ENCODE data around the gene AK8. TPM values are rescaled to one million over a fixed set of nuclear protein-coding genes. Genes with fewer than 3 reads are reported as not detected.
A peak's percentile ranks its signal among the peaks of the same experiment; 100 is the strongest.

AK8 gene
- total RNA-seq, 1 donor from 2014 or later, result under 0.01 TPM

DNA sequence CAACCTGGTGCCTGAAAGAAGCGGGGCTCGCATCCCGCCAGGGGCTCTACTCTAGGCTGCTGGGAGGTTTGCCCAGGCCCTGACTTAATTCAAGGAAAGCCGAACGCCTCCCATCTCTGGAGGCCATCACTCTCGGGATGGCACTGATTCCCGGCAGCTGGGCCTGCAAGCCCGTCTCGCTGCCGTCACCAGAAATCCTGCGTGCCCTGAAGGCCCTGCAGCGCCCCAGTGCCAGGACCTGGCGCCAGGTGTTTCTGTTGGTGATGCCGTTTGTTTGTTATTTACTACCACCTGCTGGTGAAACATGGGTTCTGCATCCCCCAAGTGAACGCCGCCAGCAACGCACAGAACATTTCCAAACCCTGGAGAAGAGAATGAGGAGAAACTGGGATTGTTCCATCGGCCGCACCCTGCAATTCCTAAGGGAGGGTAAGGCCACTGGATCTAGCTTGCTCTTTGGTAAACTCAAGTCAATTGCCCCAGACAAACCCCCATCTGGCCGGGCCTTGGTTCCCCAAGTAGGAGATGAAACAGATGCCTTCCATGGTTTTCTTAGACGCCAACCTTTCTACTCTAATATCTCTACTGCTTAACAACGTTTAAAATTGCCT is 77.9 kb downstream of the AK8 start:
- DNase-seq (ENCODE audit: low read depth in 2 of 2), result peak; percentile 49 to 73

DNA sequence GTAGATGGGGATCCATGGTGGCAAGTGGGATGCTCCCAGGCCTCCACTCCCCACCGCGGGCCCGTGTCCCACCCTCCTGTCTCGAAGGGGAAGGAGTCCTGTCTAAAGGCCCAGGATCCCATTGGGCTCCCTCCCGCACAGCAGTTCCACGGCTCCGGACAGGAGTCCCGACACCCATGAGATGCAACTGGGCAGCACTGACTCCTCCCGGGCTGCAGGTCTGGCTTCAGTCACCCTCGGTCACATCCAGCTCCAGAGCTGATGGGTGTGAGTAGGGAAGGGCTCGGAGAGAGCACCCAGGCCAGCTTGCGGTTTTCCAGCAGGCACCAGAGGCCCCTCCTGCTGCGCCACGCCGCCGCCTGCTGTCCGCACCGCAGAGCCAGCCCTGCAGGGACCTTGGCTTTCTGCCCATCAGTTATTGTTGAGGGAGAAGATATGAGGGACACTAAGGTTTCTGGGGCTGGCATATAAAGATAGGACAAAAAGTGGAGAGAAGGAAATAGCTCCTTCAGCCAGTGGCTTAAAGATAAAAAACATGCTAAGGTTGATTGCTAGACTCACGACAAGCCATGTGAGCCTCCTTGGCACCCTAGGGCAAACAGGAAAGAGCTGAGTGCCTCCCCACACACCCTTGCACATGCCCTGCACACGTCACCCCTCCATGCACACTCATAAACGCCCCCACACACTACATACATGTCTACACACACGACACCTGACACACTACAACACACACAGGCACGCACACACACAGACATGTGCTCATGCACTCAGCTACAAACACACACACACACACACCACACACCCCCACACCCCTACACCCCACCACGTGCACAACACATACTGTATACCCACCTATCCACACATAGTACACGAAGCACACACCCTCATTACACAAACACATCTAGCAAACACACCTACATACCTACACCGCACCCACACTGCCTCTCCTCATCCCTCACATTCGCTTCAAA is 79.0 kb downstream of the AK8 start:
- DNase-seq (ENCODE audit: low read depth in 2 of 2), result no peak

DNA sequence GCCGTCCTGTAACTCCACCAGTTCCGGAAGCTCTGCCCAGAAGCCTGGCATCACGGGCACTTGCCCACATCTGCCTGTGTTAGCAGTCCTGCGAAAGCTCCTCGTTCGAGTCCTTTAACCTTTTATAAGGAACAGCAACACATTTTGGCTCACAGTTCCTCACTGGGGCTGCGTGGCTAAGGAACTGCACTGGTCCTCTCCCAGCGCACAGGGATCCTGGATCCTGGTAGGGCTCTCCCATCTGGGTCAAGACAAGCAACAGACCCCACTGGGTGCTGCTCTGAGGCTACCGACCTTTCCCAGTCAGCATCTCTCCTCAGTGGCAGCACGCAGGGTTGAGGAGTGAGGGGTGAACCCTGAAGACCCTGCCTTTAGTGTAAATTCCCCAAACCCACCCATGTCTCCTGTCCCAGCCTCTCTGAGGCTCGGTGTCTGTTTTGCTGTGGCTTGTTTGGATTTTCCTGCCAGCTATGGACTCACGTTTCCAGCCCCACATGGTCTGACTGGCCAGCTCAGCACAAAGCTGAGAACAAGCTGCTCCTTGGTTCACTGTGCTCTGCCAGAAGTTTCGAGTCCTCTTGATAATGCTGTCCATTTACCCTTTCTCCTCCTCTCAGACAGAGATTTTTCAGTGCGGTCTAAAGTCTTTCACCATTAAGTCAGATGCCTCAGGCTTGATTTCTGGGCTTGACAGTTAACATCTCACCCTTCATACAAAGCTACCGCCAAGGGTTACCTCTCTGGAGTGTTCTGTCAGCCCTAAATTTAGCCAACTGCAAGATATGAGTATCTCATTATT is 80.0 kb downstream of the AK8 start:
- no peak for DNase-seq (ENCODE audit: low read depth in 2 of 2)

DNA sequence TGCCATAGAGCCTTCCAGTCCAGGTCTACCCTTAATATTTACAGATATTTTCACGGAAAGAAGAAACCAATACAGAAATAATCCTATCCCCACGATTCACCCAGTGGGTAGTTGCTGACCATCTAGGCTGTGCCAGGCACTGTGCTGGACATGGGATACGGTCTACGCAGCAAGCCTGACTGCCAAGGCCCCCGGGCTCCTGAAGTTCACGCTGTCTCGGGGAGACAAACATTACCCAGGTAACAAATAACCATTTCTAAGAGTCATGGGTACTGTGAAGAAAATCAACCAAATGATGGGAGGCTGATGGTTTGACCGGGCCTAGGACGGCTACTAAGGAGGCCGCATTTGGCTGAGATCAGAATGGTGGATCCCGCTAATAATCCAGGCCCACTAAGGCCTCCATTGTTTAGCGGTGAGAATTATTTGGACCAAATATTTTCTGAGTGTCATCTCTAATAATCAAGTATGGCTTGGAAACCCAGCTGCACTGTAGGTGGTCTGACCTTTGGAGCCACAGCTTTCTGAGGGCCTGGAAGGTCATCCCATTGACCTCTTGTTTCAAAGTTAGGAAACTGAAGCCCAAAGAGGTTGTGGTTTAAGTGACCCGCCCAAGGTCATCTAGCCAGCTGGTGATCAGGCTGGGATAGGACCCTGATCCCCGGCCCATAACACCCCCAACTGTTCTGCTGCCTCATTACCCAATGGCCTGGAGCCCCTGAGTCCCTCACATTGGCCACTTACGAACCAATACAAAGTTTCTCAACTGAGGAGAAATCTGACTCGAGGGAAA is 82.4 kb downstream of the AK8 start:
- no peak for DNase-seq (ENCODE audit: low read depth in 2 of 2)

DNA sequence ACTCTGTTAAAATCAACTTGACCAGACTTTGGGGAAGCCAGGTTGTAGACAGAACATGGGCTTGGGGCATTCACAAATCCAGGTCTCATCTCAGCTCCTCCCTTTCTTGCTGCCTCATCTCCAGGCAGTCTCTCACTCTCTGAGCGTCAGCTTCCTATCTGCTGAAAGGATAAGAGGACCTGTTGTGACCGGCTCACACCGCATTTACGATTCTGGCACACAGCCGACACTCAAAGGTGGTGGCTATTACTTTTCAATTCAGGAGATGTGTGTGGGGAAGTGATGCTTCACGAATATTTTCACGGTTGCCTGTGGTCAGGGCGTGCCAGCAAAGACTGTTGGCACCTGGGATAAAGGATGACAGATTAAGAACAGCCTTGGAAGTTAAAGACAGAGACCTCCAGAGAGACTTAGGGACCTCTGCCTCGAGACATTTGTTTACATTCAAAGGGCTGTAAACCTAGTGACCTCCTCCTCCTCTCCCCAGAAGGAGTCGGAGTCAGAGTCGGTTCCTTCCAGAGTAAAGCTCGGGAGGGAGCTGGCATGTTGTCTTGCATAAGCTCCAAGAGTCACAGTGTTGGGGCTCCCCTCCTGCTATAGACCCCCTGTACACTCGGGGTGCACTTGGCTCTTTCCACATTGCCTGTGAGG is 83.2 kb downstream of the AK8 start:
- DNase-seq (ENCODE audit: low read depth in 2 of 2), result no peak

DNA sequence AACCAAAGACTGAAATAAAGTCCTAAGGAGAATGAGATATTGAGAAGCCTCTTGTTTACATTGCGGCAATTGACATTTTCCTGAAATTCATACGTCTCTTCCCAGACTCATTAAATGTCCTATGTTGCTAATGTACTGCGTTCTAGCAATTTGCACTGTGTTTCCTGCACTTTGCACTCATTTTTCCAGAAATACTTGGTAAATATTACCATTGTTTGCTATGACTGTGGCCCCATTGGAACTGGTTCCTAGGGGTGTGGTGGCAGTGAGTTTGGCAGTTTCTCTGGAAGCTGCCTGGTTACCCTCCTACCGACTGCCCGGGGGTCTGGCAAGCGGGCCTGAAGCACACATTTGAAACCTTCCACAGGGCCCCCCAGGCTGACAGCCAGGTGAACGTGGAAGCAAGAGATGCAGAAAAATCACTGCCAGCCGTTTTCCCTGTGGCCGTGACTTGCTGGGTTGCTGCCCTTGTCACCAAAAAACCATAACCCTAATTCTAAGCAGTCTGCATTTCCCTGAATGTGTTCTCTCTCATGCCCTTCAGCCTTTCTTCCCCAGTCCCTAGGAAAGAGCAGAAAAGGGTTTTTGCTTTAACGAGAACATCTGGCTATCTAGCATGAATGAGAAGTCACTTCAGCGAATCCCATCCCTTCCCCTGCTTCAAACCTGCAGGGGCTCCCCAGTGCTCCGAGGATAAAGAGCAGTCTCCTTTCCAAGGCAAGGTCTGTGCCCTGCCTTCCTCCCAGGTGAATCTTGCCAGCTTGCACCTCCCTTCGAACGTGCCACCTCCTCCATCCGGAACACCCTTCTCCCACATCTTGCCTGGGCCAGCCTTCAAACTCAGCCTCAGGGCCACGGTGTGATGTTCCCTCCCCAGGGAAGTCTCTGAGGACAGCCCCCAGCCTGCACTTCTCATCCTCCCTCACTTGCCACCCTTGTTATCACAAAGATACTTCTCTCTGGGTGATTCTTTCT is 84.2 kb downstream of the AK8 start:
- DNase-seq (ENCODE audit: low read depth in 2 of 2), result no peak

DNA sequence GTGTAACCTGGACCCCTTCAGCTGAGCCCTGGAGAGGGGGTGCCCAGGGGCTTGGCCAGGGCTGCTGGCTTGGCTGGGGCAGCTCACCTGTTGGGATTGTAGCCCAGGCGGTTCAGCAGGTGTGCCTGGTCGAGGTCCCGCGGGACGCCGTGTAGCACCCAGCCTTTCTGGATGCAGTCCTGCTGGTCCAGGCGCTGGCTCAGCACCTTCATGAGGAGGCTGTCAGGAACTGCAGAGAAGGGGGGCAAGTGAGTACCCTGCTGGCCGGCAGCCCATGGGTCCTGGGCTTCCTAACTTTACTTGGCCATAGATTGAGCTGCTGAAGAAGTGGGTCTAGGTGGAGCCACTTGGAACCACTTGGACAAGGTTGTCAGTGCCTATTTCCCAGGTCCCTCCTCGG is 85.5 kb downstream of the AK8 start:
- no peak for DNase-seq (ENCODE audit: low read depth in 2 of 2)

DNA sequence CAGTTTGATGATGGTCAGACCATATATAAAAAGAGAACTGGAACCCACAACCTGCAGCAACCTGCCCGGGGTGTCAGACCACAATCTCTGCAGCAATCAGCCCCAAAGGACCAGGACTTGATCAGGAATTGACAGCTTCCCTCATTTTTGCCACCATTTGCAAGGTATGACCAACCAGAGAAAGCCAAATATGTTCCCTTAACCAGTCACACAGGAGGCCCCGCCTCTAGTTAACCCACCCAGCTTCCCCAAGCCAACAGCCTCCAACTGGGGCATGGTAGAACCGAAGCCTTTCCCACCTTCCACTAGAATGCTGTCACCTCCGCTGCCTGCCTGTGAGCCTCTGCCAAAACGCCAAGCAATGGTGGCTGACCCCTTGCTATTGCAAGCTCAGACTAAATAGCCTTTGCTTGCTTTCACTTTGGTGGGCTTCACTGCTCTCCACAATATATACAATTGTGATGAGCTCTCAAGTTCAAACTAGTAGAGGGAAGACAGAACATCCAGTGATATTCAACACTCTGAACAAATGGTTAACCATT is 86.3 kb downstream of the AK8 start:
- DNase-seq (ENCODE audit: low read depth in 2 of 2), result no peak

DNA sequence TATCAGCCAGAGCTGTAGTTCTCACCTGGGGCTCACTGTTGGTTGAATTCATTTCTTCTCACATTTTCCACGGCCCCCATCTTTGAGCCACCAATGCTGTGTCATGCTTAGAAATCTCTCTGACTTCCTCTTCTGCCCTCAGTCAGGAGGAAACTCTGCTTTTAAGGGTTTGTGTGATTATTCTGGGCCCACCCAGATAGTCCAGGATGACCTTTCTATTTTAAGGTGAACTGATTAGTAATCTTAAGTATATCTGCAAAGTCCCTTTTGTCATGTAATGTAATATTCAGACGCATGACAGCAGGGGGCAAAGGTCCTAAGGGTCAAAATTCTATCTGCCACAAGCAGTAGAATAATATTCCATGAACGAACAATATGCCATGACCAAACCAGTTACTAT is 88.4 kb downstream of the AK8 start:
- DNase-seq (ENCODE audit: low read depth in 2 of 2), result no peak

DNA sequence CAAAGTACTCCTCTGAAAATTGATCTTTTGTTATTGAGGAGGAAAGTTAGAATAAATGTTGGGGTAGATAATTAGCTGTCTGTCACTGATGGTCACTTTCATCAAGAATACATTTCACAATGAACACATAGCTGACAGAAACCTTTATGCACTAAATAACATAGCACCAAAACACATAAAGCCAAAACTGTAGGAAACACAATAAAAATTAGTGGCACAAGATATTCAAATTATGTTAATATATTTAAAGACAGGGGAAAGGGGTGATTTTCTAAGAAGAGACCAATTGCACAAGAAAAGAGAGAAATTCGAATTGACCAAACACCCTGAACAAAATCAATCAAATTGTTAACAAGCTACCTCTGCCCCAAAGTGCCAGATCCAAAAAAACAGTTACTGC is 89.7 kb downstream of the AK8 start:
- no peak for DNase-seq (ENCODE audit: low read depth in 2 of 2)

DNA sequence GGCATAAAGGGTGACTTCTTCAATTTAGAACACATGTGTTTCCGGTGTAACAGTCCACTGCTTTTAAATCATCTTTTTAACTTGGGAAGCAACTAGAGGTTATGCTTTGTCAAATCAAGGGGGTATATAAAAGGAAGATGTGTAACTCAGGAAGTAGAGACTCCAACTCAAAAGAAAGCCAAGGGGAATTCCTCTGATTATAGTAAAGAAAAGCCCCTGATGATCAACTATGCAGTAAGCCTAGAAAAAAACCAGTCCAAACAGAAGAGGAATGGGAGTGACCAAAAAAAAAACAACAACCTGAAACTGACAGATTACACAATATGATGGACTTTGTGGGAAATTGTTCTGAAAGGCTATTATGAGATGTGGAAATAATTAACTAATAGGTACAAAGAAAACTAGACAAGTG is 90.3 kb downstream of the AK8 start:
- DNase-seq (ENCODE audit: low read depth in 2 of 2), result no peak

DNA sequence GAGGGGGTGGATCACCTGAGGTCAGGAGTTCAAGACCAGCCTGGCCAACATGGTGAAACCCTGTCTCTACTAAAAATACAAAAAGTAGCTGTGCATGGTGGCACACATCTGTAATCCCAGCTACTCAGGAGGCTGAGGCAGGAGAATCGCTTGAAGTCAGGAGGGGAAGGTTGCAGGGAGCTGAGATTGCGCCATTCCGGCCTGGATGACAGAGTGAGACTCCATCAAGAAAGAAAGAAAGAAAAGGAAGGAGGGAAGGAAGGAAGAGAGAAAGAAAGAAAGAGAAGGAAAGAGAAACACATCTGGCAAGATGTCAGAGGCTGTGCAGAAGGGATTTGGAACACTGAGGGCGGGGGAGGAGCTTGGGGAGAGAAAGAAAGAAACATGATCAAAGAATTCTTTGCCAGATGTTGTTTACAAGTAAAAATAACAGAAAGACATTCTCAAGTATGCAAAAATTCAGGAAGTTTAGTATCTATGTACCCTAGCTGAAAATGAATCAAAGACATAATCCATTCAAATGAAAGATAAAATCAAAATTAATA is 93.7 kb downstream of the AK8 start:
- DNase-seq (ENCODE audit: low read depth in 2 of 2), result no peak

DNA sequence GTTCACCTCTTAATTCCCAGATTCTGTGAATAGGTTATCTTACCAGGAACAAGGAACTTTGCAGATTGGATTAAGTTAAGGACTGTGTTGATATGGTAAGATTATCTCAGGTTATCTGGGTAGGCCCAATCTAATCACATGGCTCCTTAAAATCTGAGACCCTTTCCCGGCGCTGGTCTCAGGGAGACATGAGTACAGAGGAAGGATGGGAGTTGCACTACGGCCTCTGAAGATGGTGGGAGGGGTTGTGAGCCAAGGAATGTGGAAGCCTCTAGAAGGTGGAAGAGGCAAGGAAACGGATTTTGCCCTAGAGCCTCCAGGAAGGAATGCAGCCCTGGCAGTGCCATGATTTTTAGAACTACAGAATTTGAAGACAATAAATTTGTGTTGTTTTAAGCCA is 95.1 kb downstream of the AK8 start:
- DNase-seq (ENCODE audit: low read depth in 2 of 2), result no peak

DNA sequence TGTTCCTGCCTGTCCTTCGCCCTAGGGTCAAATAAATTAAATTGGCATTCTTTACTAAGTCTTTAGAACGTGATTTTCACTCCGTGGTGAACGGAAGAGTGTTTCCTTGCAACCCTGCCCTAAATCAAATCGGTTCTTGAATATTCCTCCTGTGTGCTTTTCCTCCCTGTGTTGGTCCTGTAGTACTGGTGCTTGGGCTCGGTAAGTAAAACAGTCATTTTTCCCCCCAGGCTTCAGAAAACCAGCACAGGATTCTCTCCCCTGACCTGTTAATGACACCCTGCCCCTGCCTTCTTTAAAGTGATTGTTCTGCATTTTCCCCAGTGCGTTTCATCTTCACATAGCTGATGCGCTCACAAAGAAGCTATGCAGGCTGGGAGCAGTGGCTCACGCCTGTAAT is 96.0 kb downstream of the AK8 start:
- DNase-seq (ENCODE audit: low read depth in 2 of 2), result no peak

DNA sequence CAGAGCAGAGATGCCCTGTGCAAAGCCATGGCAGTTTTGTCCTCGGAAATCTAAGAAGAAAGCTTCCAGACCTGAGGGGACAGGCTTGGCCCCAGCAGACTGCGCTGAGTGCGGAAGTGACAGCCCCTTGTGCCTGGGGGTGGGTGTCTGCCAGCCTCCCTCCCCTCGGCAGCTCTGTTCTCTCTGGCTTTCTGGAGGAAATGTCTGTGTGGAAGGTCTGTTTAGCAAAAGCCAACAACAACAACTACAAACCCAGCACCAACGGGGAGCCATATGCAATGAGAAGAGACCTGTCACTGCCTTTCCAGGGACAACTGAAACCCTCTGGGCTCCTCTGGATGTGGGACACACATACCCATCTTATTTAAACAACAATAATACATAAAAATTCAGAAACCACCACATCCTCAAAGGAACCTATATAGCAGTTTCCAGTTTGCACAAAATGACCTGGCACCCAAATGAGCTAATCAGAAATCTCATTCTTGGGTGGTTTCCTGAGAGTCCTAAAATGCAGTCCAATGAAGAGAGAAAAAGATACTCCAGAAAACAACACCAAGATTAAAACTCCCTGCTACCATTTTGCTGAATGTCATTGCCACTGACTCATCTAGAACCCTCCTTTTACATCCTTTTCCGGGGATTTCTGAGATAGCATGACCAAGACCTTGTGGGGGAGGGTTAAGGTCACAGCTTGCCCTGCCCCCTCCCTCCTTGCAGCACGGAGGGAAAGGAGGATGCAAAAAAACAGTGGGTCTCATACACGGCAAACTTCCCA is 97.7 kb downstream of the AK8 start:
- DNase-seq (ENCODE audit: low read depth in 2 of 2), result no peak

DNA sequence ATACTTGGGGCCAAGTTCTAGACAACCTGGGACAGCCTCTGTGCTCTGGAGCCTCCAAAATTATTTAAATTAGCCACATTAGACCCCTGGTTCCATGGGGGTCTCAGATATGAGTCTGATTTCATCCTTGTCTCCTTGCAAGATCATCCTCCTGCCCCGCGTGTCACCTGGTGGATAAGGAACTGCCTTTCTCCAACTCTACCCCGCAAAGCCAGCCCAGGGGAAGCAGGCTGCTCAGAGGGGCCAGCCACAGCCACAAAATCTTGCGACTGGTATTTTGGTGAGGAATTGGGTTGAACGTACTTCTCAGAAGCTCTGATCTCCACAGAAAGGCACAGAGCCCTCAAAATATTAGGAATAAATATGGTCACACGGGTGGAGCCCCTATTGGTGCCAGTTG is 101.2 kb downstream of the AK8 start:
- no peak for DNase-seq (ENCODE audit: low read depth in 2 of 2)

DNA sequence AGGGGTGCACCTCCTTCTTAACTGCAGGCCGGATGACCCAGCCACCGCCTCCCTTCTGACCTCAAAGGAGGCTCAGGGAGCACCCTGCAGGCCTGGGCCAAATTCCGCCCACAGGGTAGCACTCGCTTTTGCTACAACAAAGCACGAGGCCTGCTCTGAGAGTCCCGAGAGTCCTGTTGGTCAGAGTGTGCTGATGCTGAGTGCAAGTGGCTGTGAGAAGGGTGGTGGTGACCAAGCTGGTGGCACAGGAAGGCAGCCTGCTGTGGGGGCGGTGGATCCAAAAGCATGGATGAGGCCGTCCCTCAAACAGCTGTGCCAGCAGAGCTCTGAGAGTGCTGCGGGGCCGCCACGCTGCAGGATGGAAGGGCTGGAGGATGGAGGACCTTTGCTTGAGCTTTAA is 101.8 kb downstream of the AK8 start:
- DNase-seq (ENCODE audit: low read depth in 2 of 2), result no peak

DNA sequence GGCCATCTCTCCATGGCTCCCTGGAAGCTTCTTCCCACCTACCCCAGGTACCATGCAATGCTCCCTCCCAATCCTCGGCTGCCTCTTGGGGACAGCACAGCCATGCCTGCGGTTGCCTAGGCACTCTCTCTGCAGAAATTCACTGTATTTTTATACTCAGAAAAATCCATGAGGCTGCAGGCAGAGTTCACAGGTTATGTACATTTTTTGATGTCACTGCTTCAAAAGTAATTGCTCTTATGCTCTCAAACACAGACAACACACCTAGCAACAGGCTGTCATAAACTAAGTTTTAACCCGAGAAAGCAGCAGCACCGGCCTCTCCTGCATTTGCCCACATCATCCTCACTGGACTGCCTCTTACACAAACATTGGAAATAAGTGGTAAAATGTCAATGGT is 102.4 kb downstream of the AK8 start:
- DNase-seq (ENCODE audit: low read depth in 2 of 2), result no peak

Measured in dermis microvascular lymphatic vessel endothelial cell (primary cell).